ENCODE results near the gene TBX2.
"Not testable (repeated sequence)": the region's sequence is repeated elsewhere in the genome, so short reads cannot be mapped to it uniquely, and the experiment has no call there.

TBX2 gene

DNA sequence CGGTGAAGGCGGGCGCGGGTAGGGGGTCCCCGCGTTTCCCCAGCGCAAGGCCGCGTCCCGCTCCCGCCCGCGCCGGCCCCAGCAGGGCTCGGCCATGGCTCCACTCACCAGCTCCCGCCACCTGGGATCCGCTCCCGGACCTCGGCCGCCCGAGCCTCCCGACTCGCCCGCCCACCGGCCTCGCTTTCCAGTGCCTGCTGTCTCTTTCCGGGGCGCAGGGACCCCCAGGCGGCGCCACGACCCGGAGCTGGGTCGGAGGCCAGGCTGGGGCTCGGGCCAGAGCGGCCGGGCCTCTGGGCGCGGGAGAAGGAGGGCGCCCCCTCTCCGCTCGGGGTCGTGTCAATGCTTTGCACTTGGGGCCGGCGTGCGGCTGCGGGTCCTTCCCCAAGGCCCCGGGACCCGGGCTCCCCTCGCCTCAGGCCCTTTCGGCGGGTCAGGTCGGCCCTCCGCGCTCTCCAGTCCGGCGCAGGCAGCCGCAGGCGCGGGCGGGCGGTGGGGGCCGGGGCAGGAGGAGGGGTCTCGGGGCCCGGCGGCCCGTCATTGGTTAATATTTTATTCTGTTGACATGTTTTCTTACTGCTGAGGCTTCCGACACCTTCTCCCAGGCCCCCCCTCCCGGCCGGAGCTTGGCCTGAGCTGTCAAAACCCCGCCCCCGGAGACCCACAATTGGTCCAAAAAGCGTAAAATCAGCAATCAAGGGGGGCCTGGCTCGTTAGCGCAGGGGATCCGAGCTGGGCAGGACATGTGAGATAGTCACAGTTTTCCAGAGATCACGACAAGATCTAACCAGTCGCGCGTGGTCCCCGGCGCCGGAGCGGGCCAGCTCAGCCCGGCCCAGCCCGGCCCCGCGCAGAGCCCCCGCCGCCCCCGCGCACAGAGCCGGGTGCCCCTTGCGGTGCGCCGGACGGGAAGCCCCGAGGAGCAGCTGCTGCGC, at the start of gene TBX2:
TSS of gene TBX2 (plus strand) at position 713 of the 935 bp plus-strand sequence. CDS start 334 bp downstream, outside the sequence.
- DNase-seq, result no peak

DNA sequence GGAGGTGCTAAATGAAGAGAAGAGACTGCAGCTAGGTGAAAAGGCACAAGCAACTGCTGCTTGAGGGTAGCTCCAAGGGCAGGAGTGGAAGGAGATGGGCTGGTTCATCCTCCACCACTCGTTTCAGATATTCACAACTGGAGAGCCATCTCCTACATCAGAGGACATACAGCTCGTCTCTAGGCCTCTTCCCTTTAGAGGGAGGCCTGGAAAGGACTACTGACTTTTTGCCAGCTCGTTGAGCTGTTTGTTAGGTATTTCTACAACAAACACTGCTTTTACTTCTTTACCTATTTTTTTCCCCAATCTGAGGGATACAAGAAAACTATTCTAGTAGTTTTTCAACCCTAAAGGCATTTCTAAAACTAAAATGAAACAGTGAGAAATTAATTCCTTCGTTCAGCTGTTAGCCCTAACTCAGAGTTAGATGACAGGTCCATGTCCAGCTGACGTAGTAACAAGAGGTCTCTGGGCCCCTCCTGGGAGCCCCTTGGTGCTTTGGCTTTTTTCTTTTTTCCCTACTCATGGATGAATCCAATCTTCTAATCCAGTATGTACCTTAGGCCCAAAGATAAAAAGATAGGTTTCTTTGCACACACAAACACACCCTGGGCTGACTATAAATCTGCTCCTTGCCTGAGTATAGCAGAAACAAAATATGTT, 47.8 kb upstream of the TBX2 start:
- DNase-seq, result no peak

DNA sequence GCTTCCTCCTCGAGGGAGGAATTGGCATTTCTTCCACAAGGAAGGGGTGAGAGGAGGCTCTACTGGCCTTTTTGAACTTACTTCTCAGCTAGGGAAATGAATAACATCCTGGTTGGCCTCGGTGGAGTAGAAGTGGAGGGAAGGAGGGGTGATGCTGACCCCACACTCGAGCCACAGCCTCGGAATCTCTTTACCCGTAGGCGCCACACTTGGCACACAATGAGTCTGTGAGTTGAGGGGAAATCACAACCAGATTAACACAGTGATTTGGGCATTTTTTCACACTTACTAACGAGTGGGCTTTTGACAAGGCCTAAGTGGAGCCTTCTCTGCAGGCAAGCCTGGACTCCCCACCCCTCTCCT, 47.3 kb upstream of the TBX2 start:
- no peak for DNase-seq

GRCh38 chr17:61352781-61353491, 46.7 kb upstream of the TBX2 start:
- DNase-seq, result no peak

- no peak for DNase-seq
Observed at GRCh38 chr17:61353615-61354014, 46.0 kb upstream of the TBX2 start.

- no peak for DNase-seq
Observed at GRCh38 chr17:61354895-61355874, 44.5 kb upstream of the TBX2 start.

DNA sequence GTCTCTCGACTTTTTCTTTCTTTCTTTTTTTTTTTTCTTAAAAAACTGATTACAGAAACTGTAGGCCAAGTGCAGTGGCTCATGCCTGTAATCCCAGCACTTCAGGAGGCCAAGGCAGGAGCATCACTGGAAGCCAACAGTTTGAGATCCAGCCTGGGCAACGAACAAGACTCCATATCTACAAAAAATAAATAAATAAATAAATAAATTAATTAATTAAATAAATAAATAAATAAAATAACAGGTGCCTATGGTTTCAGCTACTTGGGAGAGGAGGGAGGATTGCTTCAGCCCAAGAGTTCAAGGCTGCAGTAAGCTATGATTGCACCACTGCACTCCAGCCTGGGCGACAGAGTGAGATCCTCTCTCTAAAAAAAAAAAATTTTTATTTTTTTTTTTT, 42.6 kb upstream of the TBX2 start:
- DNase-seq, result not testable (repeated sequence)

DNA sequence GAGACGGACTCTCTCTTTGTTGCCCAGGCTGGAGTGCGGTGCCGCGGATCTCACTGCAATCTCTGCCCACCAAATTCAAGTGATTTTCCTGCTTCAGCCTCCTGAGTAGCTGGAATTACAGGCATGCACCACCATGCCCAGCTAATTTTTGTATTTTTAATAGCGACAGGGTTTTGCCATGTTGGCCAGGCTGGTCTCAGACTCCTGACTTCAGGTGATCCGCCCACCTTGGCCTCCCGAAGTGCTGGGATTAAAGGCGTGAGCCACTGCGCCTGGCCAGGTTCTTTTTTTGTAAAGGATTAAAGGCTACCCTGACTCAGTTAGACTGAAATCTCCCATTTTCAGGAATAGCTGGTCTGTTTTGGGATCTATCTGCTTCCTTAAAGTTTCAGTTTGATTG, 40.1 kb upstream of the TBX2 start:
- DNase-seq, result not testable (repeated sequence)

- no peak for DNase-seq
Observed at GRCh38 chr17:61360318-61360943, 39.2 kb upstream of the TBX2 start.

GRCh38 chr17:61361084-61361483, 38.6 kb upstream of the TBX2 start:
- no peak for DNase-seq

DNA sequence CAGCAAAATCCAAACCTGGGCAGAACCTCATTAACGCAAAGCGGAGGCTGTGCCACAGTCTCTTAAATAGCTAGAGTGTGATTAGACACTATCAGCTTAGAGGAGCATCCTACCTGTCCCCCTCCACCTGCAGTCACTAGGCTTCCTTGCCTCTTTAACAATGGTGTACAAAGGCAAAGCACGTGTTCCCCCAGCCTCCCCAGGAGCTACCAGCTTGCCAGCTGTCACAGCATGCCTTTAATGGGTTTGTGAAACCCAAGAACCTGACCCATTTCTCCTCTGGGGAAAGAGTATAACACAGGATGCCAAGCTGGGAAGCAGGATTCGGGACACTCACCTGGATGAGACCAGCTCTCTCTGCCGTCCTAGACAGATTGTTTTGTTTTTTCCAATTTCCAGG, 37.2 kb upstream of the TBX2 start:
- DNase-seq, result no peak

DNA sequence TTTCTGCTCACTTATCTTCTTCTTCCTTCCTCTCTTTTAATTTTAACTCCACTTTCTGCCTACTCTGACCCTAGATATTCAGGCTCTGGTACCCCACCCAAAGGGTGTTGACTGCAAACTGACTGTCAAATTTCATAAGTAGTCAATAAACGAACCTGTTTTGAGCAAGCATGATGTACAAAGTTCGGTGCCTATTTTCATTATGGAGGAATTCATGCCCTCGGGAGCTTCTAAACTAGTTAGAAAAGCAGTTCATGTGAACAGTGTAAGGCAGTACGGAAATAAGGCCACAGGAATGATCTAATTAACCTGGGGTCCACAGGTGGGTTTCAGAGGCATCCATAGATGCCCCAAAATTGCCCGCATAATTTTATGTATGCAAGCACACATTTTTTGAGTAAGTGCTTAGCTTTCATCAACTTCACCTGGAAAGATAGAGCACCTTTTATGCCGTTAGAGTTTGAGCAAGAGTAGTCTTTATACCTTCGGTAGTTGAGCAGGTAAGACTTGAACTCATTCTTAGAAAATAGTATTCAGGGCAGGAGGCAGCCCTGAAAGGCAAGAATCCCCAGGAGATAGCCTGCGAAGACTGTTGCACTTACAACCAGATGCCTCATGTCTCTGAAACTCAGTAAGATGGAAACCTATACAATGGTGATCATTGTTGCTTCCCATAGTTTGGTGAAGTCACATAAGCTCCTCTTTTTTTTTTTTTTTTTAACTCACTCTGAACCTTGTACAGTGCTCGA, 36.6 kb upstream of the TBX2 start:
- DNase-seq, result no peak

- DNase-seq, result no peak
Observed at GRCh38 chr17:61363601-61364462, 35.8 kb upstream of the TBX2 start.

GRCh38 chr17:61364463-61364846, 35.2 kb upstream of the TBX2 start:
- DNase-seq, result no peak

DNA sequence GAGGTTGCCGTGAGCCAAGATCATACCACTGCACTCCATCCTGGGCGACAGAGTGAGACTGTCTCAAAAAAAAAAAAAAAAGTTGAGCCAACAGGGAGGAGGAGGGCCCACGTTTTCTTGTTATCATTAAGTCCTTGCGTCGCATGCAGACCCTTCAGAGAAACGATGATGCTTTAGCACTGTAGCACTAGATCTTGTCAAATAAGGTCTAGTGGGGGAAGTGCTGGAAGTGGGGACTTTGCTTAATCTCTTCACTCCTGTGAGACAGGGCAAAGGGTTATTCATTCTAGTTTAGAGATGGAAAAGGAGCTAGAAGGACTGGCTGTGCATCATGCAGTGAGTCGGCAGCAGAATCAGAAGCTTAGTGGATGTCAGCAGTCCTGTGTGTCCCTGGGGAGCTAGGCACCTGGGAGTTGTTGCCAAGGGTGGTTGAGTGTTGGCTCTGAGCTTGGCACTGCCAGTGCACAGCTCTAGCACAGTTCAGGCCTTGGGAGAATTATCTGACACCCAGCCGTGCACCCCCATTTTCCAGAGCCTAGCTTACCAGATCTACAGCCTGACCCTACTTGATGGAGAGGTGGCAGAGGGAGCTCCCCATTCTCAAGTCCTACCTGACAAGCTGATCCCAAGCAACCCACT, 33.4 kb upstream of the TBX2 start:
- no peak for DNase-seq

- DNase-seq, result no peak
Observed at GRCh38 chr17:61366715-61367413, 32.8 kb upstream of the TBX2 start.

DNA sequence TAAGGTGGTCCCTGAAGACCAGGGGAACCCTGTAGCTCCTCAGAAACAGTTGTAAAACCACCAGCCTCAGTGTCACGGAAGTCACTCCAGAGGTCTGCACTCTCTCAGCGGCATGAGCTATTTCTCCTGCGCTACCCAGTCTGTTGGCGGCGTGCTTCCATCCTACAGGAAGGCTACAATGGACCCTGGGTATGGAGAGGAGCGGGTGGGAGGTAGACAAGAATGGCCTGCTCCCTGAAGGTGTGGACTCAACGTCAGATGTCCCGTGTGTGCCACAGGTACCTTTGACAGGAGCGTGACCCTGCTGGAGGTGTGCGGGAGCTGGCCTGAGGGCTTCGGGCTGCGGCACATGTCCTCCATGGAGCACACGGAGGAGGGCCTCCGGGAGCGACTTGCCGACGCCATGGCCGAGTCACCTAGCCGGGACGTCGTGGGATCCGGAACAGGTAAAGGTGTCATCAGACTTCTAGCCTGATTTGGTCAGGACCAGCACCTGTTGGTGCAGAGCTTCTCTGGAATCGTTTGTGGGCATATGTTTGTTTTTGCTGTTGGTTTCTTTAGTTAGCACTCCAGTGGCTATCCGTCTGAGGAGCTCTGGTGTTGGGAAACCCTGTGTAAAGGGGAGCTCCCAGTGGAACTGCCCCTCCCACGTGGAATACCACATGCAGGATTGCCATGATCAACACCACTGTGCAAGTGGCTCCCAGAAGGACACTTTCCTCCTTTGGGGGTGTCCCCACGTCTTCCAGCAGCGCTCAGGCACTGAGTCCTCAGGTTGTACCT, 31.4 kb upstream of the TBX2 start:
- no peak for DNase-seq

DNA sequence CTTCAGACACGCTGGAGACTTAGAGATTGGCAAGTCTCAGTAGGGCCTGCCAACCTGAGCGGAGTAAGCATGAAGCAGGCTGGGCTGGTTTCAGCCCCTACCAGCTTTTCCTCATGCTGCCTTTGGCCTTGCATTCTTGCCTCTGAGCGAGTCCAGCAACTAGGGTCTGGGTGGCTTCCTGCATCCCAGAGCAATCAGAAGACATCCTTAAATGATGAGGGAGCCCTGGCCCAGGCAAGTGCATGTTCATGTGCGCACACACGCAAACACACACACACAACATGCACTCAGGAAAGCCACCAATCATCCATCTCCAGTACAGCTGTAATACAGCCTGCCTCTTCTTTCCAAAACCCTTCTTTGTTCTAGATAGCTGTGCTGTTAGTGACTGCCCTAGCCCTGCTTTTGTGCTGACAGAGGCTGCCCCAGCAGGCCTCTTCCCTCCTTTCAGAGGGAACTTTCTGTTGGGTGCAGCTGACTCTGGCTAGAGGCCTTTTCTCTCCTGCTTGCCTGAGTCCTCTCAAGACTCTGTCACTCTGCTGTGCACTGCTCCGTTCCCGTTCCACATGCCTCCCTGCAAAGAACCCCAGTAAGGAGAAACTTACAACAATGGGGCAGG, 30.7 kb upstream of the TBX2 start:
- DNase-seq, result no peak

Measured in stimulated activated CD4-positive, alpha-beta T cell treated with anti-CD3 and anti-CD28 coated beads, Interleukin-1b, Interleukin-23, amount 100 ng/mL, for 48 hours (primary cell).